GM12864 (cell line): ENCODE results near the gene CYBRD1.

Source experiments
- DNase-seq: peaks from one replicate; pipeline ENCODE4 v3.0.0-alpha.2; 2011; ENCODE audit warnings: low read depth
- H3K4me3 ChIP-seq: 2 replicates; pipeline ENCODE4 v1.5.1; 2011; ENCODE audit warnings: mild to moderate bottlenecking, low read depth, low read length, control low read depth
- CTCF ChIP-seq: IDR thresholded peaks from 2 replicates; pipeline ENCODE4 v1.5.1; 2011; ENCODE audit warnings: low read depth, mild to moderate bottlenecking, moderate library complexity, low read length, control low read depth, inconsistent platforms; ENCODE audit errors: missing control alignments

Gene CYBRD1

GRCh38 chr2:171553236-171553635, 31.0 kb downstream of the CYBRD1 start:
- H3K4me3 ChIP-seq, result no peak overlapping the region
- DNase-seq, result no peak
- TF ChIP-seq CTCF, result no peak

- no peak for DNase-seq
- H3K4me3 ChIP-seq, result no peak overlapping the region
- no peak for TF ChIP-seq CTCF
Measured at GRCh38 chr2:171553858-171554257, 31.6 kb downstream of the CYBRD1 start.

- H3K4me3 ChIP-seq, result no peak overlapping the region
- no peak for TF ChIP-seq CTCF
- no peak for DNase-seq
Measured at GRCh38 chr2:171554991-171555615, 32.8 kb downstream of the CYBRD1 start.

GRCh38 chr2:171557363-171557762, 35.1 kb downstream of the CYBRD1 start:
- no peak for TF ChIP-seq CTCF
- DNase-seq, result no peak
- H3K4me3 ChIP-seq, result no peak overlapping the region

- no peak for TF ChIP-seq CTCF
- H3K4me3 ChIP-seq, result no peak overlapping the region
- no peak for DNase-seq
Measured at GRCh38 chr2:171563301-171563700, 41.0 kb downstream of the CYBRD1 start.

- DNase-seq, result no peak
- no peak overlapping the region for H3K4me3 ChIP-seq
- TF ChIP-seq CTCF, result no peak
Measured at GRCh38 chr2:171564463-171564862, 42.2 kb downstream of the CYBRD1 start.

GRCh38 chr2:171566057-171566456, 43.8 kb downstream of the CYBRD1 start:
- no peak for DNase-seq
- TF ChIP-seq CTCF, result no peak

More at GRCh38 chr2:171566057-171566456, 43.8 kb downstream of the CYBRD1 start:
- H3K4me3 ChIP-seq, result no peak overlapping the region
